SJSA1 (cell line): Measurements from ENCODE around the gene IFNGR2. TPM values are rescaled to one million over a fixed set of nuclear protein-coding genes. Genes with fewer than 3 reads are reported as not detected.

Experiments
- DNase-seq, 2 experiments: peaks; one replicate each; pipeline ENCODE4 v3.0.0-alpha.2; 2015 to 2020; ENCODE audit warnings: low spot score in 2 of 2, low read depth in 1 of 2
- H3K27ac ChIP-seq: fragments of 250-450 bp; sonication (Bioruptor Pico); 2 replicates; pipeline ENCODE4 v1.5.1; 2020; ENCODE audit warnings: mild to moderate bottlenecking, moderate library complexity
- H3K27me3 ChIP-seq: fragments of 250-450 bp; sonication (Bioruptor Pico); replicated peaks from 2 replicates; pipeline ENCODE4 v1.5.1; 2020; ENCODE audit warnings: mild to moderate bottlenecking, moderate library complexity
- H3K36me3 ChIP-seq: fragments of 250-450 bp; sonication (Bioruptor Pico); 2 replicates; pipeline ENCODE4 v1.5.1; 2020; ENCODE audit warnings: mild to moderate bottlenecking
- H3K4me1 ChIP-seq: fragments of 250-450 bp; sonication (Bioruptor Pico); replicated peaks from 2 replicates; pipeline ENCODE4 v1.6.1; 2021; ENCODE audit warnings: mild to moderate bottlenecking
- H3K4me3 ChIP-seq: fragments of 250-450 bp; sonication (Bioruptor Pico); 2 replicates; pipeline ENCODE4 v1.5.1; 2020; ENCODE audit warnings: mild to moderate bottlenecking
- H3K9me3 ChIP-seq: fragments of 250-450 bp; sonication (Bioruptor Pico); replicated peaks from 2 replicates; pipeline ENCODE4 v1.5.1; 2020; ENCODE audit warnings: mild to moderate bottlenecking
- total RNA-seq: library from RNA; depleted of rRNA; stranded (reverse); fragments of >200 nt; shearing (Covaris generic); gene quantifications from 2 replicates; pipeline ENCODE4 v1.2.3, GENCODE V29; 2014

Gene IFNGR2
- total RNA-seq, 1 experiment from 2014 or later = 92.0 TPM

DNA sequence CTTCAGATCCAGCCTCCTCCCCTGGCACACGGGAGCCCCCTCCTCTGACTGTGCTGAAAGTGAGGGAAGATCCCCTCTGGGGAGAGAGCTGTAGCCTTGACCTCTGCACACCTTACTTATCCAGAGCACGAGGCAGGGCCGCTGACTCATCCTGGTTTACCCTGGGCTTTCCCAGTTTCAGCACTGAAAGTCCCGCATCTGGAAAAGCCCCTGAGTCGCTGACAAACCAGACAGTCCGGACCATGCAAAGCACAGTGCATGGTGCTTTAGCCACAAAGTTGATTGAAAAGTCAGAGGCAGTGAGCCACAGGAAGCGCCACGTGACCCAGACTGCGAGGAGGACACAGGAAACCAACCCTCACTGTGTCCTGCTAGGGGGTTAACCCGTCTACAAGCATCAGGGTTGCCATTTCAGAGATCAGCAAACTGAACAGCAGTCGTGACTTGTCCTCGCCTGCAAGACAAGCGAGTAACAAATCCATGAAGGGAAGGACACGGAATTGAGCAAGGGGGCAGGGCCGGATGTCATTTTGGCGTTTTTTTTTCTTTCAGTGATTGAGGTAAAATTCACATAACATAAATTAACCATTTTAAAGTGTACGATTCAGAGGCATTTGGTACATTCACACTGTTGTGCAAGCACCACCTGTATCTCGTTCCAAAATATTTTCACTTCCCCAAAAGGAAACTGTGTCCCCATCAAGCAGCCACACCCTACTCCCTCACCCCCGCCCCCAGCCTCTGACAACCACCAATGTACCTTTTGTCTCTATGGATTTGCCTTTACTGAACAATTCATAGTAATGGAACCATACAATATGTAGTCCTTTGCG is 19.9 kb upstream of the IFNGR2 start:
- peak; percentile 70 to 78 for DNase-seq
- Histone ChIP-seq H3K27me3 (no peaks in the 10 kb centered on the region), H3K27ac (peak overlapping the region; percentile 39; the same call in 1 of the 2 replicates), H3K36me3 (no peaks in the 10 kb centered on the region), H3K4me3 (no peak overlapping the region), H3K4me1 (peaks cover 34% of the 10 kb centered on the region), H3K9me3 (no peaks in the 10 kb centered on the region)

DNA sequence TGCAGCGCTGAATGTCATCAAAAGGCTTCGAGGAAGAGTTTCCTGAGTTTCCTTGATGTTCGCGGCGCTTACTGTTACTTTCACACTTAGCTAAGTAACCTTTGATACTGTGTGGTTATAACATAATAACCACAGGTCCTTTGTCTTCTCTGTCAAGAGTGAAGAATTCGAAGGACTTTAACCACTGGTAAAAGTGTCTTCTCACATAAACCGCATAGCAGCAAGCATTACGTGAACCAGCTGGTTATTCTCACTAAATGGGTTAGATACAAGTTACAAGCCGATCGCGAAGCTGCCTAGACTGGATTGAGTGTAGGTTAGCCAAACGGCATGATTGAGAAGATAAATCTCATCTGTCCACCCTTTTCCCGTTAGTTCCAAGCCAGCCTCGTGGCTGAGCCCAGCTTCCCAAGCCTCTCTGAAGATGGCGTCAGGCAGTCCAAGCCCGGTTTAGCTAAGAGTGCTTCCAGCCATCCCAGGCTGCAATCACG is 18.3 kb upstream of the IFNGR2 start:
- no peak overlapping the region for H3K27ac ChIP-seq
- peaks cover 29% of the 10 kb centered on the region for H3K4me1 ChIP-seq
- DNase-seq = no peak
- no peaks in the 10 kb centered on the region for H3K36me3 ChIP-seq
- H3K9me3 ChIP-seq = no peaks in the 10 kb centered on the region
- H3K27me3 ChIP-seq = no peaks in the 10 kb centered on the region
- H3K4me3 ChIP-seq = no peak overlapping the region

DNA sequence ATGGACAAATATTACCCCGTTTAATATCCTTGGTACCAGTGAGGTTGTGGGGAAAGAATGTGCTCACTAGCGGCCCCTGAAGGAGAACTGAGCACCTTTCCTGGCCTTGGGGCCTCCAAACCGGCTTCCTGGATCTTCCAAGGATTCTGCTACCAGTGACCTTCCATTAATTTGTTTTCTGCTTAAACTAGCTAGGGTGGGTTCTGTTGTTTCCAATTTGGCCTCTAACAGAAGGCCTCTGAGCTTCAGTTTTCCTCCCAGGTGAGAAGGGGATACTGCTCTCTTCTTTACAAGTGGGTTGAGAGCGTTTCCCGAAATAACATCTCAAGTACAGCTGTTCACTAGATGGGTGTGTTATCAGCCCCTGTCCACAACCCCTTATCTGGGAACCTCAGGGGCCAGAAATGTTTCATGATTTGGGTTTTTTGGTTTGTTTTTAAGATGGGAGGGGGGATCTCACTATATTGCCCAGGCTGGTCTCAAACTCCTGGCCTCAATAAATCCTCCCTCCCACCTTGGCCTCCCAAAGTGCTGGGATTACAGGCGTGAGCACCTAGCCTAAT is 16.9 kb upstream of the IFNGR2 start:
- Histone ChIP-seq H3K9me3 (no peaks in the 10 kb centered on the region), H3K4me3 (no peak overlapping the region), H3K27me3 (no peaks in the 10 kb centered on the region), H3K4me1 (peaks cover 16% of the 10 kb centered on the region), H3K27ac (no peak overlapping the region), H3K36me3 (no peaks in the 10 kb centered on the region)
- DNase-seq = no peak

DNA sequence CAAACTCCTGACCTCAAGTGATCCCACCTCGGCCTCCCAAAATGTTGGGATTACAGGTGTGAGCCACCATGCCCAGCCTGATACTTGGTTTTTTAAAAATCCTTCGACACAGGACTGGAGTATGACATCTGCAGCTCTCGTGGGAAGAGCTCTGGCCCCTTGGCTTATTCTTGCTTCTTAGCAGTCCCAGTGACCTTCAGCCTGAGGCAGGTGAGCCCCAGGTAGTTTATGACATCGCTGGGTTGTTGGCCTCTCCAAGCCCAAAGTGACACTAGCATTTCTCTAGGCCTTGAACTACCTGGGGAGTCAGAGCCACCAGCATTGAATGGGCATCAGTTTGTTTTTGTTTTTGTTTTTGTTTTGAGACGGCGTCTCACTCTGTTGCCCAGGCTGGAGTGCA is 15.9 kb upstream of the IFNGR2 start:
- H3K27me3 ChIP-seq = no peaks in the 10 kb centered on the region
- peaks cover 14% of the 10 kb centered on the region for H3K4me1 ChIP-seq
- H3K9me3 ChIP-seq = no peaks in the 10 kb centered on the region
- H3K4me3 ChIP-seq = no peak overlapping the region
- no peak overlapping the region for H3K27ac ChIP-seq
- DNase-seq = no peak
- H3K36me3 ChIP-seq = no peaks in the 10 kb centered on the region

DNA sequence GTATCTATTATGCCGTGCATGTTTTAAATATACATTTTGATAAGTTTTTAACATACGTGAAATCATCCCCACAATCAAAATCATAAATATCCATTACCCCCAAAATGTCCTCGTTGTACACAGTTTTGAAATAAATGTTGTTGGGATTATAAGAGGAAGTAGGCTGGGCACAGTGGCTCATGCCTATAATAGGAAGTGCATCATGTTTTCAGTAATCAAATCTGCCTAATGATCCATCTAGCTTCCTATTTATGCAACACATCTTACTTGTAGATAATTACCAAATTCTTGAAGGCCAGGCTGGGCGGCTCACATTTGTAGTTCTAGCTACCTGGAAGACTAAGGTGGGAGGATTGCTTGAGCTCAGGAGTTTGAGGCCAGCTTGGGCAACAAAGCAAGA is 15.0 kb upstream of the IFNGR2 start:
- no peaks in the 10 kb centered on the region for H3K9me3 ChIP-seq
- DNase-seq = no peak
- no peak overlapping the region for H3K27ac ChIP-seq
- H3K4me1 ChIP-seq = peaks cover 5% of the 10 kb centered on the region
- no peak overlapping the region for H3K4me3 ChIP-seq
- no peaks in the 10 kb centered on the region for H3K27me3 ChIP-seq
- no peaks in the 10 kb centered on the region for H3K36me3 ChIP-seq

DNA sequence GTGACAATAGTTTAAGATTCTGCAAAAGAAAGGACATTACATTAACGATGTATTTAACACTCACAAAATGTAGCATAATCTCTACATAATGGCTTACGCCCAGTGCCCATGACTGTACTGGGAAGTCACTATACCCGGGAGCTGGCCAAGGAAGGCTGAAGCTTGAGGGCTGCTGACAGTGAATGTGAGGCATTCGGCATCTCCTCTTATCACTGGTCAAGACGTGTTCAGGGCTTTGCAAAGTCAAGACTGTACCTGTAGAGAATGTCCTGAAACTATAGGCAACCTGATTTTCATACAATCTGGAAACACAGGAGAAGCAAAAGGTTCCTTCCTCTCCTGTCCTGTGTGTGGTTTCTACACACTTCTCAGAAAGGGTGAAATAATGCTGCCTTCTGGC is 12.7 kb upstream of the IFNGR2 start:
- Histone ChIP-seq H3K27me3 (no peaks in the 10 kb centered on the region), H3K27ac (no peak overlapping the region), H3K36me3 (no peaks in the 10 kb centered on the region), H3K4me3 (no peak overlapping the region), H3K4me1 (peaks cover 2% of the 10 kb centered on the region), H3K9me3 (no peaks in the 10 kb centered on the region)
- DNase-seq = no peak

DNA sequence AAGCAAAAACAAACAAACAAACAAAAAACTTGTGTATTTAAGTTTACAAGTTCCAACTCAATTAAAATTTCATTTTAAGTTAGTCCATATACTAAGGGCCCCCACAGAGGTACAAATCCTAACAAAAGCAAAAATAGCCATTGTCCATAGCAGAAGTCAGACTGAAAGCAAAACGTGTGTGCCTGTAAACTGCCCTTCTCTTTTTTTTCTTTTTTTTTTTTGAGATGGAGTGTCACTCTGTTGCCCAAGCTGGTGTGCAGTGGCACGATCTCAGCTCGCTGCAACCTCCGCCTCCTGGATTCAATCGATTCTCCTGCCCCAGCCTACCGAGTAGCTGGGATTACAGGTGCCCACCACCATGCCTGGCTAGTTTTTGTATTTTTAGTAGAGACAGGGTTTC is 11.6 kb upstream of the IFNGR2 start:
- Histone ChIP-seq H3K36me3 (no peaks in the 10 kb centered on the region), H3K4me1 (peaks cover 10% of the 10 kb centered on the region), H3K27me3 (no peaks in the 10 kb centered on the region), H3K27ac (no peak overlapping the region), H3K4me3 (no peak overlapping the region), H3K9me3 (no peaks in the 10 kb centered on the region)
- no peak for DNase-seq

DNA sequence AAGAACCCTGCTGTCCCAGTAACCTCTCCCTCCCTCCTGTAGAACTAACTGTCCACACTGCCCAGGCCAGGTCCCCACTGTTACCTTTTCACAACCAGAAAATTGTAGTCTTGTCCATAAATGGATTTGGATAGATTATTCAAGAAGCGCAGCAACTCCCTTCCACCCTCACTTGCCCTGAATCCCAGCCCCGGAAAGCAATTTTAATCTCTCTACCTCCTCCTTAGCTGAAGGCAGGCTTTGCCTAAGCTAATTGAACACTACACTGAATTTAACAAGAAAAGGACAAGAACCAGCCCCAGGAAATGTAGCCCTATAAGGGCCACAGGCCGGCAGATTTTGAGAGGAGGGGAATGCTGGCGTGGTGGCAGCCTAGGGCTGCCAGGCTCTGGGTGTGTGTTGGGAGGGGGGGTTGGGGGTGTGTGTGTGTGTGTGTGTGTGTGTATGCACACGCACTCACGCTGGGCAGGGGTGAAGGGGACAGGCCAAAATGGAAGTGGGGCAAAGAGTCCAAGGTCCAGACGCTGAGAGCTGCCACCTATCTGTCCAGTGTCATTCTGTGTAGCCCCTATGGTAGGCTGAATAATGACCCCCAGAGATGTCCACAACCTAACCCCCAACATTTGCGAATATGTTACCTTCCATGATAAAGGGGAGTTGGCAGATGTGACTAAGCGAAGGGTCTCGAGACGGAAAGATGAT is 10.8 kb upstream of the IFNGR2 start:
- H3K9me3 ChIP-seq = no peaks in the 10 kb centered on the region
- H3K4me3 ChIP-seq = no peak overlapping the region
- H3K36me3 ChIP-seq = no peaks in the 10 kb centered on the region
- H3K4me1 ChIP-seq = peaks cover 13% of the 10 kb centered on the region
- no peak overlapping the region for H3K27ac ChIP-seq
- H3K27me3 ChIP-seq = no peaks in the 10 kb centered on the region
- DNase-seq = no peak

DNA sequence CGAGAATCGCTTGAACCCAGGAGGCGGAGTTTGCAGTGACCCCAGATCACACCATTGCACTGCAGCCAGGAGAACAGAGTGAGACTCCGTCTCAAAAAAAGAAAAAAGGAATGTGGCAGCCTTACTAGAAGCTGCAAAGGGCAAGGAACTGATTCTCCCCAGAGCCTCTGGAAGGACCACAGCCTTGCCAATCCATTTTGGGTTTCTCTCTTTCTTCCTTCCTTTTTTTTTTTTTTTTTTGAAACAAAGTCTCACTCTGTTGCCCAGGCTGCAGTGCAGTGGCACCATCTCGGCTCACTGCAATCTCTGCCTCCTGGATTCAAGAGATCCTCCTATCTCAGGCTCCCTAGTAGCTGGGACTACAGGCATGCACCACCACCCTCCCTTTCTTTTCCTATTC is 9.9 kb upstream of the IFNGR2 start:
- DNase-seq = no peak
- H3K27me3 ChIP-seq = no peaks in the 10 kb centered on the region
- H3K4me1 ChIP-seq = peaks cover 13% of the 10 kb centered on the region
- no peak overlapping the region for H3K27ac ChIP-seq
- no peaks in the 10 kb centered on the region for H3K36me3 ChIP-seq
- H3K9me3 ChIP-seq = no peaks in the 10 kb centered on the region
- no peak overlapping the region for H3K4me3 ChIP-seq

DNA sequence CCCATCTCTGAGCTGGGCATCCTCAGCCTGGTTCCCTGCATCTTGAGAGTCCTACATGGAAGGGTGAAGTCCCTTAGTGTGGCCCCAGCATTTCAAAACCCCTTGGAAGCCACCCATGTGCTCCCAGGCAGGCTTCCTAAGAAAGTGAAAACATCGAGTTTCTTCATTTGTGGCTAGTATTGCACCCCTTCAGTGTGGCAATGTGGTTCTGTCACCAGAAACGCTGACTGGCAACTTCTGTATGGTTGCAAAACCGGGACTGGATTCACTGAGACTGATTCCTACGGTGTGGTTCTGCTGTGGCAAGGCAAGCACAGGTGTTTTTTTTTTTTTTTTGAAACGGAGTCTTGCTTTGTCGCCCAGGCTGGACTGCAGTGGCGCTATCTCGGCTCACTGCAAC is 9.0 kb upstream of the IFNGR2 start:
- Histone ChIP-seq H3K36me3 (no peaks in the 10 kb centered on the region), H3K27ac (no peak overlapping the region), H3K4me3 (no peak overlapping the region), H3K4me1 (peaks cover 17% of the 10 kb centered on the region), H3K9me3 (no peaks in the 10 kb centered on the region), H3K27me3 (no peaks in the 10 kb centered on the region)
- no peak for DNase-seq

DNA sequence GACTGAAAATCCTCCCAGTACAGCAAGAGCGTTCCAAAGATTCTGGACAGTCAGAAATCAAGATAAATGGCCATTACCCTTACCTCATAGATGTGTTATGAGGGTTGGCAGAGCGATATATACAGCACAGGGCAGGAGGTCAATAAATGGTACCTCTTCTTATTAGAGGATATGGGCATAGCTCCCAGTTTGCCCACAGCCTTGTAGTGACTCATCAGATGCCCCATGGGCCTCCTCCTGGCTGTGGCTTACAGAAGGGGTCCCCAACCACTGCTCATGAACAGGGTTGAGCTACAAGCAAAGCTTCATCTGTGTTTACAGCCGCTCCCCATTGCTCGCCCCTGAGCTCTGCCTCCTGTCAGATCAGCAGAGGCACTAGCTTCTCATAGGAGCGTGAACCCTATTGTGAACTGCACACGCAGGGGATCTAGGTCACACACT is 7.3 kb upstream of the IFNGR2 start:
- Histone ChIP-seq H3K27ac (no peak overlapping the region), H3K4me3 (no peak overlapping the region)

DNA sequence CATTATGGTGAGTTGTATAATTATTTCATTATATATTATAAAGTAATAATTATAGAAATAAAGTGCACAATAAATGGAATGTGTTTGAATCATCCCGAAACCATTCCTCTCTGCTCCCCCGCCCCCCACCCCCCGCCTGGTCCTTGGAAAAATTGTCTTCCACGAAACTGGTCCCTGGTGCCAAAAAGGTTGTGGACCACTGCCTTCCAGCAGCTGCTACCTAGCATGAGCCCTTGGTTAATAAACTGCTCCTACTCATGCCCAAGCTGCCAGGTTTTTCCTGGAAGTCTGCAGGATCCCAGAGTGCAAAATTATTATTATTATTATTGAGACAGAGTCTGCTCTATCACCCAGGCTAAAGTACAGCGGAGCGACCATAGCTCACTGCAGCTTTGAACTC is 6.8 kb upstream of the IFNGR2 start:
- Histone ChIP-seq H3K27me3 (no peaks in the 10 kb centered on the region), H3K9me3 (no peaks in the 10 kb centered on the region), H3K4me3 (no peak overlapping the region), H3K27ac (no peak overlapping the region), H3K4me1 (peaks cover 38% of the 10 kb centered on the region), H3K36me3 (no peaks in the 10 kb centered on the region)
- DNase-seq = no peak

More for the DNA sequence above, 7.3 kb upstream of the IFNGR2 start:
- H3K27me3 ChIP-seq = no peaks in the 10 kb centered on the region
- DNase-seq = peak in 1 of 2 experiments; percentile 10
- peaks cover 33% of the 10 kb centered on the region for H3K4me1 ChIP-seq
- no peaks in the 10 kb centered on the region for H3K36me3 ChIP-seq
- no peaks in the 10 kb centered on the region for H3K9me3 ChIP-seq

DNA sequence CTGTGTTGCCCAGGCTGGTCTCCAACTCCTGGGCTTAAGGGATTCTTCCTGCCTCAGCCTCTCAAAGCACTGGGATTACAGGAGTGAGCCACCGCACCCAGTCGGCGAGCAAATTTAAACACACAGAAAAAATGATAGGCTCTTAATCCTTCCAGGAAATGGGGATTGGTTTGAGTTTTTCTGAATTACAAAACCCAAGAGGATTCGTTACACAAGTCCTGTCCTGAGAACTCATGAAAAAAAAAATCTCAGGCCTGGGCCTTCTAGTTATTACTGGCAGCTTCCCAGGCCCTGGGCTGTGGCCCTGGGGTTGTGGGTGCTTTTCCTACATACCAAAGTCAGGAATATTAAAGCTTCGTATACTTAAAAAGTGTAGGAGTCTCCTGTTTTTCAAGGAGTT is 6.3 kb upstream of the IFNGR2 start:
- no peaks in the 10 kb centered on the region for H3K27me3 ChIP-seq
- no peak overlapping the region for H3K4me3 ChIP-seq
- DNase-seq = peak in 1 of 2 experiments; percentile 7
- H3K27ac ChIP-seq = no peak overlapping the region
- no peaks in the 10 kb centered on the region for H3K36me3 ChIP-seq
- H3K9me3 ChIP-seq = no peaks in the 10 kb centered on the region
- peaks cover 38% of the 10 kb centered on the region for H3K4me1 ChIP-seq

DNA sequence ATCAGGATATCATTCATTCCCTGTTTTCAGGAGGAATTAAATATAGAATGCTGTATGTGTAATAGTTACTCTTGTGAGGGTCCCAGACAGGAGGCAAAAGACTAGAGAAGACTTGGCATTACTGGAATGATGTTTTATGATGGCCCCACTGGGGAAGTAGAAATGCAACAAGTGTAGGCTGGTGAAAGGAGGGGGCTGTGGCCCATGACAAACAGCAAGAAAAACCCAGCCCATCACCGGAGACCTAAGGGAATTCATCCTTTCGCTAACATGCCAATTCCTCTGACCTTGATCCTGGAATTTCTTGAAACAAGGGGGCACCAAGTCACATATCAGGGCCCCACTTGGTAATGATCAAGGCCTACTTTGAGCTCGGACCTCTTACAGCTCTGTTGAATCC is 5.5 kb upstream of the IFNGR2 start:
- no peak for DNase-seq

More for the DNA sequence above, 5.5 kb upstream of the IFNGR2 start:
- no peak overlapping the region for H3K4me3 ChIP-seq
- H3K4me1 ChIP-seq = peaks cover 45% of the 10 kb centered on the region
- H3K36me3 ChIP-seq = no peaks in the 10 kb centered on the region
- no peaks in the 10 kb centered on the region for H3K27me3 ChIP-seq
- H3K9me3 ChIP-seq = no peaks in the 10 kb centered on the region
- no peak overlapping the region for H3K27ac ChIP-seq
